HL-60 (cell line): ENCODE data around the gene CHSY1.

Experiments used
- GABPA ChIP-seq: IDR thresholded peaks from 2 replicates; pipeline ENCODE4 v1.6.1; 2012; ENCODE audit warnings: low read depth
- POLR2AphosphoS5 ChIP-seq: IDR thresholded peaks from 2 replicates; pipeline ENCODE4 v1.6.1; 2012; ENCODE audit warnings: low read depth
- SPI1 ChIP-seq: IDR thresholded peaks from 2 replicates; pipeline ENCODE4 v1.6.1; 2012; ENCODE audit warnings: low read depth, mild to moderate bottlenecking, borderline replicate concordance
- TF ChIP-seq, protein P1 (sequence below): IDR thresholded peaks from one replicate; pipeline ENCODE4 v1.5.1; 2011; ENCODE audit warnings: low read length, control low read depth, inconsistent platforms; ENCODE audit not compliant: insufficient read depth
- TF ChIP-seq, protein P2 (sequence below): IDR thresholded peaks from 2 replicates; pipeline ENCODE4 v1.6.1; 2012; ENCODE audit warnings: low read depth; ENCODE audit not compliant: insufficient replicate concordance

DNA sequence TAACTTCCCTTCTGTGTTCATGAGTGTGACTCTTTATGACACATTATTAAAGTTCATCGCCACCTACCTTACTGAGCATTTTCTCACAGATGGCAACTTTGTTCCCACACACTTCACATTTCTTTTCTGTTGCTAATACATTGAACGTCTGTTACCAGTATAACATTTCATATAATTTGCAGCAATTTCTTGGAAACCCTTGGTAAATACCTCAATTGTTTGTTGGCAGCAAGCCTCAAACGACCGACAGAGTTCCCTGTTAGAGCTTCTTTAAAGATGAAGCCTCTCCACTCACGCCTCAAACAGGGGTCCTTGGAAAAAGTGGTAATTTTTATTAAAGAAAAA, 3.2 kb upstream of the CHSY1 start:
- TF ChIP-seq, protein P1, sequence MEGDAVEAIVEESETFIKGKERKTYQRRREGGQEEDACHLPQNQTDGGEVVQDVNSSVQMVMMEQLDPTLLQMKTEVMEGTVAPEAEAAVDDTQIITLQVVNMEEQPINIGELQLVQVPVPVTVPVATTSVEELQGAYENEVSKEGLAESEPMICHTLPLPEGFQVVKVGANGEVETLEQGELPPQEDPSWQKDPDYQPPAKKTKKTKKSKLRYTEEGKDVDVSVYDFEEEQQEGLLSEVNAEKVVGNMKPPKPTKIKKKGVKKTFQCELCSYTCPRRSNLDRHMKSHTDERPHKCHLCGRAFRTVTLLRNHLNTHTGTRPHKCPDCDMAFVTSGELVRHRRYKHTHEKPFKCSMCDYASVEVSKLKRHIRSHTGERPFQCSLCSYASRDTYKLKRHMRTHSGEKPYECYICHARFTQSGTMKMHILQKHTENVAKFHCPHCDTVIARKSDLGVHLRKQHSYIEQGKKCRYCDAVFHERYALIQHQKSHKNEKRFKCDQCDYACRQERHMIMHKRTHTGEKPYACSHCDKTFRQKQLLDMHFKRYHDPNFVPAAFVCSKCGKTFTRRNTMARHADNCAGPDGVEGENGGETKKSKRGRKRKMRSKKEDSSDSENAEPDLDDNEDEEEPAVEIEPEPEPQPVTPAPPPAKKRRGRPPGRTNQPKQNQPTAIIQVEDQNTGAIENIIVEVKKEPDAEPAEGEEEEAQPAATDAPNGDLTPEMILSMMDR = no peak
- TF ChIP-seq GABPA (no peak), POLR2AphosphoS5 (no peak), SPI1 (no peak)
- TF ChIP-seq, protein P2, sequence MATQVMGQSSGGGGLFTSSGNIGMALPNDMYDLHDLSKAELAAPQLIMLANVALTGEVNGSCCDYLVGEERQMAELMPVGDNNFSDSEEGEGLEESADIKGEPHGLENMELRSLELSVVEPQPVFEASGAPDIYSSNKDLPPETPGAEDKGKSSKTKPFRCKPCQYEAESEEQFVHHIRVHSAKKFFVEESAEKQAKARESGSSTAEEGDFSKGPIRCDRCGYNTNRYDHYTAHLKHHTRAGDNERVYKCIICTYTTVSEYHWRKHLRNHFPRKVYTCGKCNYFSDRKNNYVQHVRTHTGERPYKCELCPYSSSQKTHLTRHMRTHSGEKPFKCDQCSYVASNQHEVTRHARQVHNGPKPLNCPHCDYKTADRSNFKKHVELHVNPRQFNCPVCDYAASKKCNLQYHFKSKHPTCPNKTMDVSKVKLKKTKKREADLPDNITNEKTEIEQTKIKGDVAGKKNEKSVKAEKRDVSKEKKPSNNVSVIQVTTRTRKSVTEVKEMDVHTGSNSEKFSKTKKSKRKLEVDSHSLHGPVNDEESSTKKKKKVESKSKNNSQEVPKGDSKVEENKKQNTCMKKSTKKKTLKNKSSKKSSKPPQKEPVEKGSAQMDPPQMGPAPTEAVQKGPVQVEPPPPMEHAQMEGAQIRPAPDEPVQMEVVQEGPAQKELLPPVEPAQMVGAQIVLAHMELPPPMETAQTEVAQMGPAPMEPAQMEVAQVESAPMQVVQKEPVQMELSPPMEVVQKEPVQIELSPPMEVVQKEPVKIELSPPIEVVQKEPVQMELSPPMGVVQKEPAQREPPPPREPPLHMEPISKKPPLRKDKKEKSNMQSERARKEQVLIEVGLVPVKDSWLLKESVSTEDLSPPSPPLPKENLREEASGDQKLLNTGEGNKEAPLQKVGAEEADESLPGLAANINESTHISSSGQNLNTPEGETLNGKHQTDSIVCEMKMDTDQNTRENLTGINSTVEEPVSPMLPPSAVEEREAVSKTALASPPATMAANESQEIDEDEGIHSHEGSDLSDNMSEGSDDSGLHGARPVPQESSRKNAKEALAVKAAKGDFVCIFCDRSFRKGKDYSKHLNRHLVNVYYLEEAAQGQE = no peak
